HCT116 (cell line): ENCODE results near the gene MYO1B.

Experiments
- EZH2 ChIP-seq: fragments of 200-600 bp; sonication (generic); IDR thresholded peaks from 2 replicates; pipeline ENCODE4 v1.6.1; 2017; ENCODE audit warnings: antibody characterized with exemption, mixed run types
- EZH2phosphoT487 ChIP-seq: fragments of 200-600 bp; IDR thresholded peaks from 2 replicates; pipeline ENCODE4 v1.6.1; 2018; ENCODE audit warnings: antibody characterized with exemption, borderline replicate concordance
- POLR2A ChIP-seq: IDR thresholded peaks from 2 replicates; pipeline ENCODE4 v1.7.0; 2011; ENCODE audit warnings: borderline replicate concordance; ENCODE audit not compliant: insufficient read depth, insufficient read length; ENCODE audit errors: extremely low read depth
- POLR2AphosphoS5 ChIP-seq: IDR thresholded peaks from 2 replicates; pipeline ENCODE4 v1.6.1; 2011; ENCODE audit warnings: mild to moderate bottlenecking, low read depth, low read length, moderate library complexity
- RAD21 ChIP-seq: IDR thresholded peaks from 2 replicates; pipeline ENCODE4 v1.6.1; 2012; ENCODE audit warnings: low read depth, mild to moderate bottlenecking
- SP1 ChIP-seq: IDR thresholded peaks from 2 replicates; pipeline ENCODE4 v1.6.1; 2012; ENCODE audit warnings: low read depth
- SRF ChIP-seq: IDR thresholded peaks from 2 replicates; pipeline ENCODE4 v1.6.1; 2012; ENCODE audit warnings: low read depth
- YY1 ChIP-seq: IDR thresholded peaks from 2 replicates; pipeline ENCODE4 v1.6.1; 2011; ENCODE audit warnings: low read length, low read depth, moderate library complexity, mild to moderate bottlenecking; ENCODE audit not compliant: insufficient replicate concordance; ENCODE audit errors: extremely low read depth
- TF ChIP-seq, protein P1 (sequence below), 3 experiments: fragments of 200-600 bp in 1 of 3; sonication (generic) in 1 of 3; IDR thresholded peaks in 2 of 3; conservative IDR thresholded peaks in 1 of 3; 2 replicates each; pipeline ENCODE4 v1.5.1; 2012 to 2017; ENCODE audit warnings: low read depth in 2 of 3, low read length in 2 of 3, antibody characterized with exemption in 1 of 3, borderline replicate concordance in 1 of 3, control low read depth in 1 of 3, mild to moderate bottlenecking in 1 of 3, mixed read lengths in 1 of 3, mixed run types in 1 of 3, moderate library complexity in 1 of 3; ENCODE audit not compliant: insufficient read depth in 1 of 3
- TF ChIP-seq, protein P2 (sequence below): IDR thresholded peaks from 2 replicates; pipeline ENCODE4 v1.6.1; 2012

DNA sequence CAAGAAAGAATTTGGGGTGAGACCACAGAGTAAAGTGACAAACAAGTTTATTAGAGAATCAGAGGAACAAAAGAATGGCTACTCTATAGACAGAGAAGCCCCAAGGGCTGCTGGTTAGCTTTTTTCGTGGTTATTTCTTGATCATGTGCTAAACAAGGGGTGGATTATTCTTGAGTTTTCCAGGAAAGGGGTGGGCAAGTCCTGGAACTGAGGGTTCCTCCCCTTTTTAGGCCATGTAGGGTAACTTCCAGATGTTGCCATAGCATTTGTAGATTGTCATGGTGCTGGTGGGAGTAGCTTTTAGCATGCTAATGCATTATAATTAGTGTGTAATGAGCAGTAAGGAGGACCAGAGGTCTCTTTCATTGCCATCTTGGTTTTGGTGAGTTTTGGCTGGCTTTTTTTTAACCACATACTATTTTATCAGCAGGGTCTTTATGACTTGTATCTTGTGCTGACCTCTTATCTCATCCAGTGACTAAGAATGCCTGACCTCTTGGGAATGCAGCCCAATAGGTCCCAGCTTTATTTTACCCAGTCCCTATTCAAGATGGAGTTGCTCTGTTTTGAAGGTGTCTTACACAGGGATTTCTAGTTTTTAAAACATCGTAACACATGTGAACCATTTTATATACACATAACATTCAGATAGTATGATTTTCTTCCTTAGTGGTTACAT lies 77.8 kb downstream of the MYO1B start:
- no peak for TF ChIP-seq YY1
- TF ChIP-seq RAD21 = no peak
- no peak for TF ChIP-seq POLR2AphosphoS5
- TF ChIP-seq, protein P1, sequence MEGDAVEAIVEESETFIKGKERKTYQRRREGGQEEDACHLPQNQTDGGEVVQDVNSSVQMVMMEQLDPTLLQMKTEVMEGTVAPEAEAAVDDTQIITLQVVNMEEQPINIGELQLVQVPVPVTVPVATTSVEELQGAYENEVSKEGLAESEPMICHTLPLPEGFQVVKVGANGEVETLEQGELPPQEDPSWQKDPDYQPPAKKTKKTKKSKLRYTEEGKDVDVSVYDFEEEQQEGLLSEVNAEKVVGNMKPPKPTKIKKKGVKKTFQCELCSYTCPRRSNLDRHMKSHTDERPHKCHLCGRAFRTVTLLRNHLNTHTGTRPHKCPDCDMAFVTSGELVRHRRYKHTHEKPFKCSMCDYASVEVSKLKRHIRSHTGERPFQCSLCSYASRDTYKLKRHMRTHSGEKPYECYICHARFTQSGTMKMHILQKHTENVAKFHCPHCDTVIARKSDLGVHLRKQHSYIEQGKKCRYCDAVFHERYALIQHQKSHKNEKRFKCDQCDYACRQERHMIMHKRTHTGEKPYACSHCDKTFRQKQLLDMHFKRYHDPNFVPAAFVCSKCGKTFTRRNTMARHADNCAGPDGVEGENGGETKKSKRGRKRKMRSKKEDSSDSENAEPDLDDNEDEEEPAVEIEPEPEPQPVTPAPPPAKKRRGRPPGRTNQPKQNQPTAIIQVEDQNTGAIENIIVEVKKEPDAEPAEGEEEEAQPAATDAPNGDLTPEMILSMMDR (IDR thresholded peaks at IDR 0.05 in 2 of 3, conservative IDR thresholded peaks at IDR 0.05 in 1 of 3; ENCODE audit: borderline replicate concordance in 1 of 3, insufficient read depth in 1 of 3, low read depth in 2 of 3, low read length in 2 of 3) = no peak
- TF ChIP-seq SP1 = no peak
- TF ChIP-seq, protein P2, sequence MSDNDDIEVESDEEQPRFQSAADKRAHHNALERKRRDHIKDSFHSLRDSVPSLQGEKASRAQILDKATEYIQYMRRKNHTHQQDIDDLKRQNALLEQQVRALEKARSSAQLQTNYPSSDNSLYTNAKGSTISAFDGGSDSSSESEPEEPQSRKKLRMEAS = no peak
- TF ChIP-seq EZH2phosphoT487 = no peak
- TF ChIP-seq EZH2 = no peak
- no peak for TF ChIP-seq POLR2A
- TF ChIP-seq SRF = no peak
